HL-60 (cell line): ENCODE data around the gene HMGB1.

ENCODE experiments used
- GABPA ChIP-seq: IDR thresholded peaks from 2 replicates; pipeline ENCODE4 v1.6.1; 2012; ENCODE audit warnings: low read depth
- POLR2AphosphoS5 ChIP-seq: IDR thresholded peaks from 2 replicates; pipeline ENCODE4 v1.6.1; 2012; ENCODE audit warnings: low read depth
- REST ChIP-seq: IDR thresholded peaks from 2 replicates; pipeline ENCODE4 v1.6.1; 2012; ENCODE audit warnings: low read depth; ENCODE audit not compliant: insufficient replicate concordance
- SPI1 ChIP-seq: IDR thresholded peaks from 2 replicates; pipeline ENCODE4 v1.6.1; 2012; ENCODE audit warnings: low read depth, mild to moderate bottlenecking, borderline replicate concordance
- TF ChIP-seq, protein P1 (sequence below): IDR thresholded peaks from one replicate; pipeline ENCODE4 v1.5.1; 2011; ENCODE audit warnings: low read length, control low read depth, inconsistent platforms; ENCODE audit not compliant: insufficient read depth

DNA sequence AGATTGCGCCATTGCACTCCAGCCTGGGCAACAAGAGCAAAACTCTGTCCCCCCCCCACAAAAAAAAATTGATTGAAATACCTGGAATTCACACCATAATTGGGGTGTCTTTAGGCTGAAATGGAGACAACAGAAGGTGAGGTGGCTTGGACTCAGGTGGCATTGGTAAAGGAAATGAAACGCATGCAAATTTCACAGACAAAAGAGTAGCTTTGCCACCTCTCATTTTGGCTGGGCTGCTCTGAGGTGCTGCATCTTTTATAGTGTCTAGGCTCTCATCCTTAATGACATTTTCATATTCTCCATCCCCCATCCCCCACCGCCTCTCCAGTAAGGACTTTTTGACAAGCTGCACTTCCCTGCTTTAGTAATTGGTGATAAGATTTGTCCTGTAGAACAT lies 36.5 kb downstream of the HMGB1 start:
- TF ChIP-seq, protein P1, sequence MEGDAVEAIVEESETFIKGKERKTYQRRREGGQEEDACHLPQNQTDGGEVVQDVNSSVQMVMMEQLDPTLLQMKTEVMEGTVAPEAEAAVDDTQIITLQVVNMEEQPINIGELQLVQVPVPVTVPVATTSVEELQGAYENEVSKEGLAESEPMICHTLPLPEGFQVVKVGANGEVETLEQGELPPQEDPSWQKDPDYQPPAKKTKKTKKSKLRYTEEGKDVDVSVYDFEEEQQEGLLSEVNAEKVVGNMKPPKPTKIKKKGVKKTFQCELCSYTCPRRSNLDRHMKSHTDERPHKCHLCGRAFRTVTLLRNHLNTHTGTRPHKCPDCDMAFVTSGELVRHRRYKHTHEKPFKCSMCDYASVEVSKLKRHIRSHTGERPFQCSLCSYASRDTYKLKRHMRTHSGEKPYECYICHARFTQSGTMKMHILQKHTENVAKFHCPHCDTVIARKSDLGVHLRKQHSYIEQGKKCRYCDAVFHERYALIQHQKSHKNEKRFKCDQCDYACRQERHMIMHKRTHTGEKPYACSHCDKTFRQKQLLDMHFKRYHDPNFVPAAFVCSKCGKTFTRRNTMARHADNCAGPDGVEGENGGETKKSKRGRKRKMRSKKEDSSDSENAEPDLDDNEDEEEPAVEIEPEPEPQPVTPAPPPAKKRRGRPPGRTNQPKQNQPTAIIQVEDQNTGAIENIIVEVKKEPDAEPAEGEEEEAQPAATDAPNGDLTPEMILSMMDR: no peak
- TF ChIP-seq POLR2AphosphoS5 (no peak), SPI1 (no peak), REST (no peak), GABPA (no peak)
